Stimulated activated CD4-positive, alpha-beta T cell treated with anti-CD3 and anti-CD28 coated beads, Interleukin-4, amount 100 ng/mL, for 1 hour (primary cell): ENCODE measurements around the gene DUOX1.

Experiments
- DNase-seq: peaks from one replicate; pipeline ENCODE4 v3.0.0-alpha.2; 2020

DUOX1 gene

DNA sequence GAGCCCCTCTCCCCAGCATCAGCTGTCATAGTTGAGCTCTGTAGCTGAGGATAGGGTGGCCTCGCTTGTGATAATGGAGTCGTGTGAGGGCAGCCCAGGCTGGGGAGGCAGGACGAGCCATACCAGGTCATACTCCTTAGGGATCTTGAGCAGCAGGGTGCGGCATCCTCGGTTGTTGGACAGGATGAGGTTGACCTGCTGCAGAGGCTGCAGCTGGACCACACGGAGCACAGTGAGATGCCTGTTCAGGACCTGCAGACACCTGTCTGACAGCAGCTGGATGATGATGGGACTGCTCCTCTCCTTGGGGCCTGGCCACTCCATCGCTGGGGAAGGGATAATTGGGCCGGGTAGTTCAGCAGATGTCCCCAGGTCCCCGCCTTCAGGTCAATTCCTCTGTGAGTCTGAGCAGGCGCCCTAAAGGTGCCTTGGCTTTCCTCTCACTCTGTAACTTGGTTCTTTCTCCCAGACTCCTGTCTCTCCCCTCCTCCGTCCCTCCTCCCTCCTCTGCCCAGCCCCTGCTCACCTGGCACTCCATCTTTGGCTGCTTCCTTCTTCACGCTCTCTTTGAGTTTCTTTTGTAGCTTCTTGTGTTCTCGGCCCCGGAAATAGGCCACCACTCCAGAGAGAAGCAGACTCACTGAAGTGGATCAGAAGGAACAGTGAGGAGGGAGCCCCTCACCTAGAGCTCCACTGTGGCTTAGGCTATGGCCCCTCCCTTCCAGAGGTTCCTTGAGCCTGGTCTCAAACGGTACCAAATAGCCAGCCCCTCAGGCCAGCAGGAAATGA is 23.6 kb upstream of the DUOX1 start:
- DNase-seq: no peak

DNA sequence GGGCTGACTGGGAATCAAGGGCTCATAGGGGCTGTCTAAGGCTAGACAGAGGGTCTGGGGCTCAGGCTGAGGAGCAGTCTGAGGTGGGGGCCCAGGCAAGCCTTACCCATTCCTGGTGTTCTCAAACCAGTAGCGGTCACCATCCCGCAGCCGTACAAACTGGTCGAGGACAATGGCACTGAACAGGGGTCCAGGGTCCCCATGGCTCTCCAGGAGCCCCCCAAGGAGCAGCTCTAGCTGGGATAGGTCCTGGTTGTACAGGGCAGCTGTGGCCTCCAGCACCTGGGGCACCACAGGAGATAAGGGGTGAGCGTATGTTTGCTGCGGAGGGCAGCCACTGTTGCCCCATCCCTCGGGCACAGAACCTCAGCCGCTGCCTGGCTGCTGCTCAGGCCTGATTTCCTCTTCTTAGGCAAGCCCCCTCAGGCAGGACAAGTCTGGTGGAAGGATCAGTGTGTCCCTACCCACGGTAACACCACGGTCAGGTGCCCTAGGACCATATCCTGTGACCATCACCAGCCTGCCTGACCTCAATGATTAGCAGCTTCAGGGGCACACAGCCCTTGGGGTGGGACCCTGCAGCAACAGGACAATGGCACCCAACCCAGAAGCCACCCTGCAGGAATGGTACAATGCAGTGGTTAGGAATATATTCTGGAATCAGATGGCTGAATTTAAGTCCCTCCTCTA is 21.7 kb upstream of the DUOX1 start:
- no peak for DNase-seq

DNA sequence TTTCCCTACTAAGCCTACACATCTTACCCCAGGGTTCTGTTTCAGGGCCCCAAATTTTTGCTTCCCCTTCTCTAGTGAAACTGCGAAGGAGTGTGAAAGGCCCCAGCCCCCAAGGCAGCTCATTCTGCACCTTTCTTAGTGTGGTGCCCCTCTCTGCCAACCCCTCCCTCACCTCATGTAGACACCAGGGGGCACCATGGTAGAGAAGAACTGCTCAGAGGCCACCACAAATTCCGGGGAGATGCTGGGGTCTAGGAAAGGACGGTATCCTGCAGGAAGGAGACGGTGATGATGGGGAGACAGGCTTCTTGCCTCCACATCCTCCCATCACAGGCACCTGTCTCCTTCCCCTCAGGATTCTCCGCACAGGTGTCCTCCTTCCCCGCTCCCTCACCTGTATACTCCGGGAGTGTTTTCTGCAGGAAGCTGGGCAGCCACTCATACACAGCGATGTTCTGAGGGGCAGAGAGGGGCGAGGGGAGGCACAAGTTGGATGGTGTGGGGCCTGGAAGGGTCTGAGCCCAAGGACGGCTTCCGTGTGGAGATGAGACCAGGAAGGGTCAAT is 19.5 kb upstream of the DUOX1 start:
- no peak for DNase-seq

DNA sequence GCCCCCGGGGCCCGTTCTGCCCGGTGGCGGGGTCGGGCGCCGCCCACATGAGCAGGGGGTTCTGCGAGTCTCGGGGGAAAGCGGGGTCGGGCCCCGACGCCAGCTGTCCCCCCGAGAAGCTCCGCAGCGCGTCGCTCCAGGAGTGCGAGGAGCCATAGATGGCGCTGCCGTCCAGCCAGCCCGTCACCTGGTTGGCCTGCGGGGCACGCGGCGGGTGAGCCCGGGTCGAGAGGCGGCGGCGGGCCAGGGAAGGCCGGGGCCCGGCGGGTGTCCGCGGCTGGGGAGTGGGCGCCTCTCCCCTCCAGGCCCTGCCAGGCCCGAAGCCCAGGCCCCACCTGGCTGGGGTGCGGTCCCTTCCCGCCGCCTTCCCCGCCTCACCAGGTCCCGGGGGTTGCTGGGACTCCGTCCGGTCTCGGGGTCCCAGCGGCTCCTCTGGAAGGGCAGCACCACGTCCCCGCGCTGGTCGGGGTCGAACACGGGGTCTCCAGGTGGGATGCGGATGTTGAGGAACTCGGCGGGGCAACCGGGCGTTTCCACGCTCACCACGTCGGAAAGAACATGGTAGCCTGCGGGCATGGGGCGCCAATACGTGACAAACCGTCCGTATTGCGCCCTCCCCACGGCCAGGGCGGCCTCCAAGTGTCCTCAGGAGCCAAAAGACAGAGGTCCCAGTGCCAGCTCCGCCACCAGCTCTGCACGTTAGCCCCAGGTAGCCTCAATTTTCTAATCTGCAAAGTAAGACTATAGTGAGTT is 18.2 kb upstream of the DUOX1 start:
- no peak for DNase-seq

DNA sequence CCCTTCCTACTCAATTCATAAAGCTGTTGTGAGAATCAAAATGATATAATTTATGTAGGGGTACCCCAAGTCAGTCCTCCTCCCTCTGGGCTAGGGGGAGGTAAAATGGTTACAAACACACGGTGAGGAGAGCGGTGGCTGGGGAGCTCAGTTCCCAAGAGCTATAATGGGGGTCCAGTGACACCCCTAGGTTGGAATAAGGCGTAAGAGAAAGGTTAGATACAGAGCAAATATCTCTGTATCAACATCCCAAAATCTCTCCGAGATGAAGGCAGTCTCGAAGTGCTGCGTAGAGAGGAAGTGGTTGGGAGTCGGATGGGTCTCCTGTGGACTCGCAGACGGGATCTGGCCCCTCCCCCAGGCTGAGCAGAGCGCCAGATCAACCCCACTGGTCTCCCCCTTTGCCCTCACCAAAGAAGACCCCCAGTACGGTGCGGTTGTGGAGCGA is 17.6 kb upstream of the DUOX1 start:
- no peak for DNase-seq

DNA sequence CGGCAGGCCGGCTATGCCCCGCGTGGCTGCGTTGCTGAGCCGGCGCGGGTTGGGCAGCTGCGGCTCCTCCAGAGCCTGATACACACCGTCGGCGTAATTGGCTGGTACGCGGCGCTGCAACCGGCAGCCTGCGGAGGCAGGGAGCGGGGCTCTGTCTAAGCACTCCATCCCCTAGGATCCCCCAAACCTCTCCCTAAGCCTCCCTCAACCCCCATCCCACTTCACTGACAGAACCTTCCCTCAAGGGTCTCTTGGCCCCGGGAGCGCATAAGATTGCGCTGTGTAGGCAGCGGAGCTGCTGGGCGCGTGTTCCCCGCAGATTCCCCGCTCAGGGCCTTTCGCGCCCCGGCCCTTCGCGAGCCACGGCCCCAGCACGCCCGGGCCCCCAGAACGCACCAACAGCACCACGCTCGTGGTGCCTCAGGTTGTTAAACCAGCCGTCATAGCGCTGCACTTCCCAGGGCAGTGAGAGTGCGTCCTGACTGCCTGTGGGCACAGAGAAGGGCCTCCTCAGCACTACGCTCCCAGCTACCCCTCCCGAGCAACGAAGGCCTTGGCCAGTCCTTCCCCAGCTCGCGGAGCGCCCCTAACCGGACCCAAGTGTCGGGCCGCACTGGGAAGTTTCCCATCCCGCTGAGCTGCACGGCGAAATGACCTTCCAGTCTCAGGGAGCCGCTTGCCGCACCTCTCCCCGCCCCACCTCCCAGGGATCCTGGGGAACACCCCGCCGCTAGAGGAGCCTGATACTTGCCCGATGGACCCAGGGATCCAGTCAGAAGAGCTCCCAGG is 17.0 kb upstream of the DUOX1 start:
- DNase-seq: no peak

DNA sequence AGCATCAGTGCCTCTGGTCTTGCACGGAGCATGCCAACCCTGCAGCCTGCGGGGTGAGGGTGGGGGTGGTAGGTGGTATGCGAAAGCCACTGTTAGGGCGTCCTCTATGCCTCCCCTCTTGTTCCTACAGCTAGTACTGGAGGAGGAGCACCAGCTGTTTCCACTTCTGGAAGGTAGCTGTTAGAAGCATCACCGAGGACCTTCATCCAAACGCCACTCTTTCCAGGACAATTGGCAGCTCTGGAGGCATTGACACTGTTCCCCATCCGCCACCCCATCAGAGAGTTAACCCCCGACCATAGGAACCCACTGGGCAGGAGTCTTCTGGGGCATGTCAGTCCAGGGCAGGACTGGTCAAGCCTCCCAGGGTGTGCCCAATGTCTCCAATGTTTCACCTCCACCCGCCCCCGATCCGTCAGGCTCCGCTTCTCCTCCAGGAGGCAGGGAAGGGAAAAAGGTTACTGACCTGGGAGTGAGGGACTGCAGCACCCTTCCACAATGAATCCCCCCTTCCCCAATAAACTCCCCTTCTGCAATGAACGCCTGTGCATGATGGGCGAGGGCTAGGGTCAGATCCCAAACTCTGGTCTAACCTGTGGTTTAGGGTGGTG is 16.3 kb upstream of the DUOX1 start:
- DNase-seq: no peak

DNA sequence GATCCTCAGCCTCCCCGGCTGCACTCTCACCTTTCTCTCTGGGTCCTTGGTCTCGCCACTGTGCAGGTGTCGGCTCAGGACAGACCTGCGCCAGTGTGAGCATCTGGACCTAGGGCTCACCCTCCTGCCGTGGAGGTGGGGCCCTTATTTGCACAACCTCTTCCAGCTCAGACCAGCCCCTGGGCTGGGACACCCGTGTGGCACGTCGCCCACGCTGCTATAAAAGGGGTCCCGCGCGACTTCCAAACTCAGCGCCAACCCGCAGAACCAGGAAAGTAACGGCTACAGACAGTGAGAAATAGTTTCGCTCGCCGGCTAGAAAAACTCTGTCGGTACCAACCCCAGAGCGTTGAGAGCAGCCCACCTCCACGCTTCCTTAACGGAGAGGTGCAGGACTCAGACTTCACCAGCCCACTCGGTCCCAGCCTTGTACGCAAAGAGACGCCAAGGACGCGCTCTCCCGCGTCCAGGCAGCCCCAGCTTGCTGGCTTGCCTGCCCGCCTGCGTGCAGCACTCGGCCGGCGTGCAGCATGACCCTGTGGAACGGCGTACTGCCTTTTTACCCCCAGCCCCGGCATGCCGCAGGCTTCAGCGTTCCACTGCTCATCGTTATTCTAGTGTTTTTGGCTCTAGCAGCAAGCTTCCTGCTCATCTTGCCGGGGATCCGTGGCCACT is 15.6 kb upstream of the DUOX1 start, which contains the start of the genes DUOX2 and DUOXA2:
Gene DUOX2 (minus strand): TSS at position 97 of the 675 bp plus-strand sequence. CDS start 761 bp downstream, outside the sequence.
Gene DUOXA2 (plus strand): TSS at position 251 of the 675 bp plus-strand sequence. CDS start 280 bp downstream, at position 531.
- no peak for DNase-seq

DNA sequence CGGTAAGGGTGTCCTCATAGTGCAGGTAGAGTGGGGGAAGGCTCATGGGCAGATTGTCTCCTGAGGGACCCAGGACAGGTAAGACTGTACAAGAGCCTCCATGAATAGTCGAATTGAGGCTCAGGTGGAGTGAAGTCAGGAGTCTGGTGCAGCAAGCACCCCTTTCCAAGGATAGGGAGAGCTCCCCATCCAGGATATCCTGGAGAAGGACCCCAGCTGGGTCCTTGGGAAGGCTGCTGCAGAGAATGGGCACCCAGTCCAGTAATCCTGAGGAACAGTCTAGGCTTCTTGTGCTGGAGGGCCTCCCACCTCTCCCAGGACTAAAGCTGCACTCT is 15.1 kb upstream of the DUOX1 start:
- DNase-seq: no peak

DNA sequence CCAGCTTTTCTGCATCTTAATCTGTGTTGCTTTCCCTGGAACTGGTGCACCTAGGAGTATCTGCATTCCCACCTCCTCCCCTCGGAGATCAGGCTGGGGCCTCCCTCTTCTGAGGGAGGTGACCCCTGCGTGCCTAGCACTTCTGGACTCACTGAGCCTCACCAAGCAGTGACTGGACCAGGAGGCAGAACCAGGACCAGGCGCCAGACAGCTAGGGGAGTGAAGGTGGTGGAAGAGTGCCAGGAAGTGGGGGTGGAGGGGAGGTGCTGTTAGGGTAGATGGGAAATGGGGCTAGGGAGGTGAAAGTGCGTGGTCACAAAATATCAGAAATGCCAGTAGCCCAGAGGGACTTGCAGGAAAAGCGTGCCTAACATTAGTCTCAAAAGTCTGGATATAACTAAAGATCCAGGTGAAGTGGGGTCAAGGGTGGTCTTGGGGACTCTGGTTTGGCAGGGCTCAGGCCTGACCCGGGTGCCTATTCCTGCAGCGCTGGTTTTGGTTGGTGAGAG is 14.4 kb upstream of the DUOX1 start:
- DNase-seq: no peak

DNA sequence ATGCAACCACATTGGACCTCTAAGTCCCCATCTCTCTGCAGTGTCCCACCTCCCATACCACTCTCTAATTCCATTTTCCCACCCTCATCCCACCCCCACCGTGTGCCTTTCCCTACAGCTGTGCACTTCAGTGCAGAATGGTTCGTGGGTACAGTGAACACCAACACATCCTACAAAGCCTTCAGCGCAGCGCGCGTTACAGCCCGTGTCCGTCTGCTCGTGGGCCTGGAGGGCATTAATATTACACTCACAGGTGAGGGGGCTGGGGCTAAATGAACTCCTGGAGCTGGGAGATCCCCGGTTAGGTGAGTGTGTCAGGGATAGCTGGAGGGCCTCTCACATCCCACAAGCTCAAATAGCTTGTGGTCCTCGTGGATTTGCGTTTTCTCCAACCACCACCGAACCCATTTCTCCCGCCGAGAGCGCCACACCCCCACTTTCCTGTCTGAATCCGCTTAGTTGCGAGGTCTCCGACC is 13.8 kb upstream of the DUOX1 start:
- DNase-seq: no peak

DNA sequence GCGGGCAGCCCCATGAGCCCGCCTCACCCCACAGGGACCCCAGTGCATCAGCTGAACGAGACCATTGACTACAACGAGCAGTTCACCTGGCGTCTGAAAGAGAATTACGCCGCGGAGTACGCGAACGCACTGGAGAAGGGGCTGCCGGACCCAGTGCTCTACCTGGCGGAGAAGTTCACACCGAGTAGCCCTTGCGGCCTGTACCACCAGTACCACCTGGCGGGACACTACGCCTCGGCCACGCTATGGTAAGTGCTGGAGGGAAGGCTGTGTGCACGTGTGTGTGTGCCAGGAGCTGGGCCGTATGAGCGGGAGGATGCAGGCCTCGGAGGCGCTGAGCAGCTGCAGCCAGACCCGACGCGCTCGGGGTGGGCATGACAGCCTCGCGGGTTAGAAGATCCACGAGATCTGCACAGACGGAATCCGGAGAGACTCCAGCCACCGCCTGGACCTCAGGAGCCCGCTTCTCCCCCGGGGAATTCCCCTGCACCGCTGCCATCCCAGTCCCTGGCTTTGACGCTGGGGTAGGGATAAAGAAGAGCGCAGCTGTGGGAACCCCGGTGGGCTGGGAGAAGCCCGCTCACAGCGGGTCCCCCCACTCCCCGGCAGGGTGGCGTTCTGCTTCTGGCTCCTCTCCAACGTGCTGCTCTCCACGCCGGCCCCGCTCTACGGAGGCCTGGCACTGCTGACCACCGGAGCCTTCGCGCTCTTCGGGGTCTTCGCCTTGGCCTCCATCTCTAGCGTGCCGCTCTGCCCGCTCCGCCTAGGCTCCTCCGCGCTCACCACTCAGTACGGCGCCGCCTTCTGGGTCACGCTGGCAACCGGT is 13.1 kb upstream of the DUOX1 start:
- DNase-seq: no peak

DNA sequence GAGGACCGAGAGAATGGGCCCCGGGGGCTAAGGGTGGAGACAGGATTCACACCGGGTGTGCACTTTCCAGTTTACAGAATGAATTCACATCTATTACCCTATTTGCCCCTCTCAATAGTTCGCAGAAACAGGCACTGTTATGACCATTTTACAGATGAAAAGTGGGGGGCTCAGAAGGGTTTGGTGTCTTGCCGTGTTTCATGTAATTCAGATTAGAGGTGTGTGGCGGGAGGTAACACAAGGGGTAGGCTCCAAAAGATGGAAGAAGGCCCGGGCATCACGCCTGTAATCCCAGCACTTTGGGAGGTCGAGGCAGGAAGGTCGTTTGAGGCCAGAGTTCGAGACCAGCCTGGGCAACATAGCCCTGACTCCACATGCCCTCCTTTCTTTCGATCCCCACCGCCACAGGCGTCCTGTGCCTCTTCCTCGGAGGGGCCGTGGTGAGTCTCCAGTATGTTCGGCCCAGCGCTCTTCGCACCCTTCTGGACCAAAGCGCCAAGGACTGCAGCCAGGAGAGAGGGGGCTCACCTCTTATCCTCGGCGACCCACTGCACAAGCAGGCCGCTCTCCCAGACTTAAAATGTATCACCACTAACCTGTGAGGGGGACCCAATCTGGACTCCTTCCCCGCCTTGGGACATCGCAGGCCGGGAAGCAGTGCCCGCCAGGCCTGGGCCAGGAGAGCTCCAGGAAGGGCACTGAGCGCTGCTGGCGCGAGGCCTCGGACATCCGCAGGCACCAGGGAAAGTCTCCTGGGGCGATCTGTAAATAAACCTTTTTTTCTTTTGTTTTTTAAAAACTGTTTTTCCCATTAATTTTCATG is 12.3 kb upstream of the DUOX1 start:
- DNase-seq: no peak

DNA sequence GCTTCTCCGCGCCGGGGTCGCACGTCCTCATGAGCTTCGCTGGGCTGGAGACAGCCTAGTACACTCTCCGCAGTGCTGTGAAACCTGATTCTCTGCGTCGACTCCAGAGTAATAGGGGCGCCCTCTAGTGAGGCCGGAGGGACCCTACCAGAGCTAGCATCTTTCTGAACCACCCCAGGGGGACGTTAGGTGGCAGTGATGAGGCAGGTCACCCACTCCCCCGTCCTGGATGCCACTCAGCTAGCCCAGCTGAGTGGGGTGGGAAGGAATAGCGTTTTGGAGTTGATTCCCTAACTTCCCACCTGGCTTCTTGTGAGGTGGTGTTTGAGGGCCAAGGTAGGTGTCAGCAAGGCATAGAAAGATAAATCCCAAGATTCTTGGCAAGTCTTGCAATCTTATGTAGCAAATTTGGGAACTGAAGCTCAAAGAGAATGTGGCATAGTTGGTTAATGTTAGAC is 11.6 kb upstream of the DUOX1 start:
- DNase-seq: peak; percentile 84

DNA sequence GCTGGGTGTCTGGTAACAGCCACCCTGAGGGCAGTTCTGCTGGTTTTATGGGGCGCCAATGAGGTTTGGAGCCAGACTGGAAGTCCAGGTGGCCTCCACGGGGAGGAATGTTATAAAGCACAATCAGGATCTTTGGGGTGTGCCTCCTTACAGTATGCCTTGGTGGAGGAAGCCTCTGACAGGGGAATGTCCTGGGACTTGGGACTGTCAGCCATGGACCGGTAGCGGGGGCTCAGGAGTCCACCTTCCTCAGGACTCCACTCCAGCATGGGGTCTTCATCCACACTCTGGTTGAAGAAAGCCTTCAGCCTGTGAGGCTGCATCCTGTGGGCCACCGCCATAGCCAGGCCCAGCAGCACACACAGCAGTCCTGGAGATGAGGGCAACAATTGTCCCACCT is 10.8 kb upstream of the DUOX1 start:
- no peak for DNase-seq

DNA sequence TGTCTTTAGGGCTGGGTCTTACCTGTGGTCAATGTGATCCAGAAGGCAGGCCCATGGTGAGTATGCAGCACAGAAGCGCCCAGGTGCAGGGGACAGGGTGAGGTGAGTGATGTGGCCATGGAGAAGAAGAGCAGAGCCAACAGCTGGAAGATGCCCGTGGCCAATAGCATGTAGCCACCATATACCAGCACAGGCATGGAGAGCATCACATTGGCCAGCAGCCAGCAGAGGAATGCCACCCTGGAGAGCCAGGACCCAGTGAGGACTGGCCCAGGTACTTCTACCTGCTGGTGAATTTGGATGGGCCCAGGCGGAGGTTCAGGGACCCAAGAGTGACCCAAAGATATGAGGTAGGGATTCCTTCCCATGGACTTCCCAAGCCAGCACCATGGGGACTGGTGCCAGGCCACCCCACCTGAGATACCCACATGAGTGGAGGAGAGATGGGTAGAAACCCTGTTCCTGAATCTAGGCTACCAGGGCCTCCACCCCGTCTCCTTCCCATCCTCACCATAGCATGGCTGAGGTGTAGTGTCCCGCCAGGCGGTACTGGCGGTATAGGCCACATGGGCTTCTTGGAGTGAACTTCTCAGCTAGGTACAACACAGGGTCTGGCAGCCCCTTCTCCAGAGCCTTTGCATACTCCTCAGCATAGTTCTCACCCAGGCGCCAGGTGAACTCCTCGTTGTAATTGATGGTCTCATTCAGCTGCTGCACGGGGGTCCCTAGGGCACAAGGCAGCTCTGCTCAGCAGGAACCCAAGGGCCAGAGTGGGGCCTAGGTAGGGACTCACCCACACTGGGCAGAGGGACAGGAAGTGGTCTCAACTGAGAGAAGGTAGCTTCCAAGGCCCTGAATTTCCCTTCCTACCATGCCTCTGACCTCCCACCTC is 9.5 kb upstream of the DUOX1 start:
- DNase-seq: no peak

DNA sequence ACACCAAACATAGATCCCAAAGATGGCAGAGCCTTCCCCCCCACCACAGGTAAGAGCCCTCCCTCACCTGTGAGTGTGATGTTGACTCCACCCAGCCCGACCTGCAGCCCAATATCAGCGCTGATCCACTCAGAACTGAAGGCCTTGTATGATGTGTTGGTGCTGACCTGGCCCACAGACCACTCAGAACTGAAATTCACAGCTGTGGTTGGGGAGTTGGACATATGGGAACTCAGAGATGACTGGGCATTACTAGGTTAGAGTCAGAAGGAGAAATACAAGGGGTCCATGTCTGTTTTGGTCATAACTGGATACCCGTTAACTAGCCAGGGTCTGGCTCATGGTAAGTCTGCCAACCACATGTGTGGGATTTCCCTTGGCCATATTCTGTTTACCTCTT is 8.8 kb upstream of the DUOX1 start:
- DNase-seq: no peak
